Neural cell (in vitro differentiated cells): ENCODE data around the gene KMT5B. TPM values are rescaled to one million over a fixed set of nuclear protein-coding genes. Genes with fewer than 3 reads are reported as not detected.

ENCODE experiments used
- H2AFZ ChIP-seq: fragments of 200-600, 300-800 bp; sonication (generic), shearing (Covaris generic); 2 replicates; pipeline ENCODE4 v1.6.0; 2014; ENCODE audit warnings: low read depth, mild to moderate bottlenecking, antibody characterized with exemption, low read length, moderate library complexity
- H3F3A ChIP-seq: fragments of 200-600 bp; shearing (Covaris generic); 2 replicates; pipeline ENCODE4 v1.6.1; 2016; ENCODE audit warnings: mild to moderate bottlenecking, moderate library complexity, mixed read lengths, antibody characterized with exemption, low read length; ENCODE audit not compliant: insufficient read depth, poor library complexity, severe bottlenecking
- H3K27ac ChIP-seq: fragments of 200-600, 300-800 bp; sonication (generic), shearing (Covaris generic); 2 replicates; pipeline ENCODE4 v1.5.1; 2014; ENCODE audit warnings: mild to moderate bottlenecking, low read length, moderate library complexity
- H3K27me3 ChIP-seq: fragments of 300-800, 200-600 bp; sonication (generic), shearing (Covaris generic); 2 replicates; pipeline ENCODE4 v1.6.0; 2014; ENCODE audit warnings: mild to moderate bottlenecking, low read depth, low read length, moderate library complexity; ENCODE audit not compliant: insufficient read depth
- H3K36me3 ChIP-seq: fragments of 300-800, 200-600 bp; sonication (generic), shearing (Covaris generic); 2 replicates; pipeline ENCODE4 v1.5.1; 2014; ENCODE audit warnings: mild to moderate bottlenecking, antibody characterized with exemption, low read length, moderate library complexity; ENCODE audit not compliant: insufficient read depth
- H3K4me2 ChIP-seq: fragments of 300-800, 200-600 bp; sonication (generic), shearing (Covaris generic); 2 replicates; pipeline ENCODE4 v1.6.0; 2014; ENCODE audit warnings: mild to moderate bottlenecking, low read length
- H3K4me3 ChIP-seq: fragments of 300-800, 200-600 bp; sonication (generic), shearing (Covaris generic); 2 replicates; pipeline ENCODE4 v1.5.1; 2014; ENCODE audit warnings: mild to moderate bottlenecking, low read length, moderate library complexity
- H3K79me2 ChIP-seq: fragments of 200-600 bp; shearing (Covaris generic); replicated peaks from 2 replicates; pipeline ENCODE4 v1.6.0; 2014; ENCODE audit warnings: mild to moderate bottlenecking, low read length, moderate library complexity; ENCODE audit not compliant: insufficient read depth
- H3K9ac ChIP-seq: fragments of 300-800, 200-600 bp; sonication (generic), shearing (Covaris generic); 2 replicates; pipeline ENCODE4 v1.6.1; 2016; ENCODE audit warnings: mild to moderate bottlenecking, low read length, mixed read lengths
- H3K9me2 ChIP-seq: fragments of 200-600 bp; shearing (Covaris generic); 2 replicates; pipeline ENCODE4 v1.6.1; 2016; ENCODE audit warnings: mild to moderate bottlenecking, low read length, mixed read lengths; ENCODE audit not compliant: insufficient read depth
- H3K9me3 ChIP-seq: fragments of 200-600, 300-800 bp; sonication (generic), shearing (Covaris generic); 2 replicates; pipeline ENCODE4 v1.6.1; 2016; ENCODE audit warnings: mild to moderate bottlenecking, mixed run types, low read length, moderate library complexity, mixed read lengths
- H4K20me1 ChIP-seq: fragments of 200-600 bp; shearing (Covaris generic); 2 replicates; pipeline ENCODE4 v1.6.1; 2016; ENCODE audit warnings: mild to moderate bottlenecking, mixed run types; ENCODE audit not compliant: insufficient read depth
- CTCF ChIP-seq: fragments of 450-650 bp; IDR thresholded peaks from 2 replicates; pipeline ENCODE4 v1.5.1; 2014; ENCODE audit warnings: antibody characterized with exemption, mild to moderate bottlenecking, moderate library complexity; ENCODE audit not compliant: poor library complexity, severe bottlenecking
- EP300 ChIP-seq: fragments of 450-650 bp; conservative IDR thresholded peaks from 2 replicates; pipeline ENCODE4 v1.6.1; 2014; ENCODE audit warnings: antibody characterized with exemption, mild to moderate bottlenecking, moderate library complexity; ENCODE audit not compliant: poor library complexity, severe bottlenecking
- EZH2 ChIP-seq: fragments of 200-600, 300-800 bp; shearing (Covaris generic), sonication (generic); IDR thresholded peaks from 2 replicates; pipeline ENCODE4 v1.6.1; 2014; ENCODE audit warnings: antibody characterized with exemption, low read length, borderline replicate concordance, mild to moderate bottlenecking; ENCODE audit not compliant: insufficient read depth, poor library complexity, severe bottlenecking
- MXI1 ChIP-seq: fragments of 450-650 bp; conservative IDR thresholded peaks from 2 replicates; pipeline ENCODE4 v1.6.1; 2014; ENCODE audit warnings: antibody characterized with exemption, mild to moderate bottlenecking; ENCODE audit not compliant: poor library complexity, severe bottlenecking
- POLR2AphosphoS5 ChIP-seq: IDR thresholded peaks from 2 replicates; pipeline ENCODE4 v1.6.1; 2012
- RAD21 ChIP-seq: fragments of 450-650 bp; conservative IDR thresholded peaks from 2 replicates; pipeline ENCODE4 v1.6.1; 2014; ENCODE audit warnings: antibody characterized with exemption, mild to moderate bottlenecking, moderate library complexity
- REST ChIP-seq: IDR thresholded peaks from 2 replicates; pipeline ENCODE4 v1.6.1; 2012; ENCODE audit warnings: borderline replicate concordance
- SMC3 ChIP-seq: fragments of 450-650 bp; conservative IDR thresholded peaks from 2 replicates; pipeline ENCODE4 v1.6.1; 2014; ENCODE audit warnings: antibody characterized with exemption, mild to moderate bottlenecking, moderate library complexity; ENCODE audit not compliant: poor library complexity
- TAF1 ChIP-seq: IDR thresholded peaks from 2 replicates; pipeline ENCODE4 v1.6.1; 2012; ENCODE audit warnings: low read depth
- polyA plus RNA-seq: library from polyadenylated mRNA; depleted of rRNA; stranded (reverse); fragments of >200 nt; gene quantifications from 2 replicates; pipeline ENCODE4 v1.2.3, GENCODE V29; 2014

KMT5B gene
- polyA plus RNA-seq, 1 donor from 2014 or later, result 107 TPM

- Histone ChIP-seq H3K9ac (no peak overlapping the region), H3K9me2 (no peaks in the 10 kb centered on the region), H3K27ac (no peak overlapping the region), H3F3A (no peaks in the 10 kb centered on the region), H3K4me2 (no peak overlapping the region), H3K79me2 (peaks cover 25% of the 10 kb centered on the region), H3K27me3 (no peaks in the 10 kb centered on the region), H2AFZ (no peak overlapping the region), H3K4me3 (no peak overlapping the region), H4K20me1 (no peaks in the 10 kb centered on the region), H3K9me3 (no peaks in the 10 kb centered on the region), H3K36me3 (no peaks in the 10 kb centered on the region)
- TF ChIP-seq TAF1 (no peak), POLR2AphosphoS5 (no peak)
Observed at GRCh38 chr11:68107689-68108088, 105.4 kb downstream of the KMT5B start.

- no peaks in the 10 kb centered on the region for H4K20me1 ChIP-seq
- no peak overlapping the region for H3K9ac ChIP-seq
- H3K27ac ChIP-seq, result no peak overlapping the region
- H3K27me3 ChIP-seq, result no peaks in the 10 kb centered on the region
- H3F3A ChIP-seq, result no peaks in the 10 kb centered on the region
- H3K79me2 ChIP-seq, result peaks cover 32% of the 10 kb centered on the region
- H3K9me3 ChIP-seq, result no peaks in the 10 kb centered on the region
- no peaks in the 10 kb centered on the region for H3K36me3 ChIP-seq
- H3K4me2 ChIP-seq, result no peak overlapping the region
- no peak overlapping the region for H2AFZ ChIP-seq
- no peaks in the 10 kb centered on the region for H3K9me2 ChIP-seq
- TF ChIP-seq SMC3, result no peak
- no peak for TF ChIP-seq REST
- TF ChIP-seq CTCF, result no peak
- TF ChIP-seq POLR2AphosphoS5, result no peak
- no peak for TF ChIP-seq RAD21
- no peak for TF ChIP-seq TAF1
- TF ChIP-seq EZH2, result no peak
- TF ChIP-seq MXI1, result no peak
- no peak for TF ChIP-seq EP300
- no peak overlapping the region for H3K4me3 ChIP-seq
Observed at GRCh38 chr11:68106165-68106940, 106.7 kb downstream of the KMT5B start.

Other genes with a start within 250 kb of the KMT5B start
- gene UNC93B1, start 209.2 kb downstream of the KMT5B start, polyA plus RNA-seq, result 0.19 and 0.30 TPM in 2 replicates
- not detected in 2 replicates for gene ALDH3B1, start 203.0 kb downstream of the KMT5B start, polyA plus RNA-seq
- 169 and 188 TPM in 2 replicates for gene NDUFS8, start 182.6 kb downstream of the KMT5B start, polyA plus RNA-seq
- 1.8 and 2.2 TPM in 2 replicates for gene TCIRG1, start 174.3 kb downstream of the KMT5B start, polyA plus RNA-seq
- 89.3 and 90.0 TPM in 2 replicates for gene CHKA, start 91.9 kb downstream of the KMT5B start, polyA plus RNA-seq
- gene C11orf24, start 58.7 kb upstream of the KMT5B start, polyA plus RNA-seq, result 9.6 and 11.8 TPM in 2 replicates
- gene LRP5, start 99.3 kb upstream of the KMT5B start, polyA plus RNA-seq, result 3.0 and 5.3 TPM in 2 replicates
- 111 and 140 TPM in 2 replicates for gene PPP6R3, start 247.5 kb upstream of the KMT5B start, polyA plus RNA-seq